GM18505 (cell line): ENCODE measurements around the gene C1QC.

Experiments used
- ATAC-seq: cut with Tn5 transposase; IDR thresholded peaks from one replicate; pipeline ENCODE4 v1.9.1; 2021; ENCODE audit not compliant: unreplicated experiment
- POLR2A ChIP-seq: IDR thresholded peaks from 4 replicates; pipeline ENCODE4 v1.6.1; 2011; ENCODE audit warnings: borderline replicate concordance; ENCODE audit not compliant: insufficient read depth, insufficient read length; ENCODE audit errors: extremely low read depth

C1QC gene

GRCh38 chr1:22629886-22630285 is 13.5 kb upstream of the C1QC start:
- ATAC-seq, result no peak
- no peak for TF ChIP-seq POLR2A

- ATAC-seq, result no peak
- TF ChIP-seq POLR2A, result no peak
Observed at GRCh38 chr1:22633697-22634463, 9.6 kb upstream of the C1QC start.

GRCh38 chr1:22635436-22635835 is 8.0 kb upstream of the C1QC start:
- no peak for ATAC-seq
- TF ChIP-seq POLR2A, result no peak

- no peak for TF ChIP-seq POLR2A
- ATAC-seq, result no peak
Observed at GRCh38 chr1:22636353-22636752, 7.1 kb upstream of the C1QC start, which contains the start of gene C1QA. C1QA (plus strand) TSS chr1:22636628; CDS start chr1:22637617, 989 bp downstream.

GRCh38 chr1:22636927-22637326 is 6.5 kb upstream of the C1QC start:
- ATAC-seq, result no peak
- no peak for TF ChIP-seq POLR2A

- no peak for ATAC-seq
- TF ChIP-seq POLR2A, result no peak
Observed at GRCh38 chr1:22637907-22638445, 5.5 kb upstream of the C1QC start.

GRCh38 chr1:22638476-22639234 is 4.8 kb upstream of the C1QC start:
- ATAC-seq, result no peak
- TF ChIP-seq POLR2A, result no peak

GRCh38 chr1:22639286-22639685 is 4.1 kb upstream of the C1QC start:
- TF ChIP-seq POLR2A, result no peak
- no peak for ATAC-seq

GRCh38 chr1:22641247-22641646 is 2.2 kb upstream of the C1QC start:
- no peak for TF ChIP-seq POLR2A
- no peak for ATAC-seq

GRCh38 chr1:22641906-22642636 is 1.4 kb upstream of the C1QC start:
- ATAC-seq, result no peak
- TF ChIP-seq POLR2A, result no peak

GRCh38 chr1:22643928-22644327 is 495 bp downstream of the C1QC start:
- no peak for TF ChIP-seq POLR2A
- no peak for ATAC-seq

GRCh38 chr1:22645931-22646330 is 2.5 kb downstream of the C1QC start:
- no peak for ATAC-seq

GRCh38 chr1:22646384-22646783 is 3.0 kb downstream of the C1QC start:
- TF ChIP-seq POLR2A, result no peak
- ATAC-seq, result no peak

More at GRCh38 chr1:22645931-22646330, 2.5 kb downstream of the C1QC start:
- TF ChIP-seq POLR2A, result no peak
